NT2/D1 (cell line): ENCODE measurements around the gene CD300LG.

ENCODE experiments used
- DNase-seq: peaks from one replicate; pipeline ENCODE4 v3.0.0-alpha.2; 2011; ENCODE audit warnings: low read depth, low spot score
- H3K27me3 ChIP-seq: 2 replicates; pipeline ENCODE4 v1.6.0; 2011; ENCODE audit warnings: mild to moderate bottlenecking; ENCODE audit not compliant: insufficient read length, insufficient read depth
- H3K36me3 ChIP-seq: 2 replicates; pipeline ENCODE4 v1.6.1; 2011; ENCODE audit warnings: mild to moderate bottlenecking, low read length, mixed read lengths; ENCODE audit not compliant: insufficient read depth, insufficient read length
- H3K4me1 ChIP-seq: 2 replicates; pipeline ENCODE4 v1.5.1; 2011; ENCODE audit not compliant: insufficient read depth, insufficient read length
- H3K4me3 ChIP-seq: 2 replicates; pipeline ENCODE4 v1.5.1; 2011; ENCODE audit warnings: low read depth; ENCODE audit not compliant: insufficient read length
- H3K9ac ChIP-seq: 2 replicates; pipeline ENCODE4 v1.6.0; 2011; ENCODE audit warnings: low read depth; ENCODE audit not compliant: insufficient read length
- H3K9me3 ChIP-seq: 2 replicates; pipeline ENCODE4 v1.5.1; 2011; ENCODE audit warnings: mild to moderate bottlenecking, low read length; ENCODE audit not compliant: insufficient read depth
- SUZ12 ChIP-seq: IDR thresholded peaks from 2 replicates; pipeline ENCODE4 v1.6.1; 2011; ENCODE audit not compliant: insufficient read length, insufficient read depth; ENCODE audit errors: extremely low read depth
- YY1 ChIP-seq: IDR thresholded peaks from 2 replicates; pipeline ENCODE4 v1.6.1; 2011; ENCODE audit not compliant: insufficient read length, insufficient read depth
- ZNF274 ChIP-seq: IDR thresholded peaks from 2 replicates; pipeline ENCODE4 v1.6.1; 2011; ENCODE audit warnings: mild to moderate bottlenecking, low read depth, low read length

Gene CD300LG

DNA sequence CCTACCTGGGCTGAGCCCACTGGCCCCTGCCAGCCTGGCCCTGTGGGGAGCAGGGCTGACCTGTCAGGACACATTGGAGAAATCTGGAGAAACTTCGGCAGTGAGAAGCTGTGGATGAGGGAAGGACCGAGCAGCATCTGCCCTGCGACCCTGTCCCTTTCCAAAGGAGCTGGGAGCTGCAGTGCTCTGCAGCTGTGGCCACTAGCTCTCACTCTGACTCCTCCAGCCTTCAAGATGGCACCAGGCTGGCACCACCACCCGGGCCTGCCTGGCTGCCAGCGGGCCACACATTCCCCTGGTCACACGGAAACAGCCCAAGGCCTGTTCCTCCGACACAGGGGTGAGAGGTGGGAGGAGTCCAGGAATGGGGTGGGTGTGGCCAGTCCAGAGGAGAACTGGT lies 30.1 kb downstream of the CD300LG start:
- peaks cover 25% of the 10 kb centered on the region for H3K36me3 ChIP-seq
- H3K4me1 ChIP-seq: peaks cover 15% of the 10 kb centered on the region
- no peaks in the 10 kb centered on the region for H3K9me3 ChIP-seq
- no peak overlapping the region for H3K9ac ChIP-seq
- DNase-seq: no peak
- H3K4me3 ChIP-seq: no peak overlapping the region
- TF ChIP-seq ZNF274 (no peak), SUZ12 (no peak), YY1 (no peak)
- no peaks in the 10 kb centered on the region for H3K27me3 ChIP-seq

DNA sequence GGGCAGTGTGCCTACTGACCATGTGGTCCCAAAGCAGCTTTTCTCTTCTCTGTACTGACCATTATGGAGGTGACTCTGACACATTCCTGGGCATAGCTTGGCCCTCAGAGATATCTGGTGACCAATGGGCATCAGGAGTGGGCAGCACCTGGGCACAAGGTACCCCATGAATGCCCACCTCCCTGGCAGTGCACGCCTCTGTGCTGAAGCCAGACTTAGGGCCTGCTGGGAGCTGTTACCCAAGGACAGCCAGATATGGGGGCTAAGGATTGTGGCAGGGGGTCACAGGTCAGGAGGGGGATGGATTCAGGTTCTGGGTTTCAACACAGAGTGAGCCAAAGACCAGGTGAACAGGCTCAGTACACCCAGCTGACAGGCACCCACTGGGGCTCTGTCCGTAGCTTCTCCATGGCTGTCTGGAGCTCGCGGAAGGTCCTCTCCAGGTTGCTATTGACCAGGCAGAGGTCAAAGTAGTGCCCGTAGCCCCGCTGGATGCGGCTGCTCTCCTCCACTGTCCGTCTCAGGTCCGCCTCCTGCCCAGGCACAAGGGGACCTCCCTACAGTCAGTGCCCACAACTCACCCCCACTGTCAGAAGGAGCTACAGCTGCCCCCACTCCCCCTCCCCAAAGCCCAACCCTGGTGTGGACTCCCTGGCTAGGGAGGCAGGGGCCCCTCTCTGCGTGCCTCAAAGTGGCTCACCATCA lies 30.6 kb downstream of the CD300LG start:
- TF ChIP-seq YY1 (no peak), ZNF274 (no peak), SUZ12 (no peak)
- DNase-seq: no peak
- Histone ChIP-seq H3K9ac (no peak overlapping the region), H3K27me3 (no peaks in the 10 kb centered on the region), H3K4me1 (peaks cover 15% of the 10 kb centered on the region), H3K4me3 (no peak overlapping the region), H3K36me3 (peaks cover 27% of the 10 kb centered on the region), H3K9me3 (no peaks in the 10 kb centered on the region)

DNA sequence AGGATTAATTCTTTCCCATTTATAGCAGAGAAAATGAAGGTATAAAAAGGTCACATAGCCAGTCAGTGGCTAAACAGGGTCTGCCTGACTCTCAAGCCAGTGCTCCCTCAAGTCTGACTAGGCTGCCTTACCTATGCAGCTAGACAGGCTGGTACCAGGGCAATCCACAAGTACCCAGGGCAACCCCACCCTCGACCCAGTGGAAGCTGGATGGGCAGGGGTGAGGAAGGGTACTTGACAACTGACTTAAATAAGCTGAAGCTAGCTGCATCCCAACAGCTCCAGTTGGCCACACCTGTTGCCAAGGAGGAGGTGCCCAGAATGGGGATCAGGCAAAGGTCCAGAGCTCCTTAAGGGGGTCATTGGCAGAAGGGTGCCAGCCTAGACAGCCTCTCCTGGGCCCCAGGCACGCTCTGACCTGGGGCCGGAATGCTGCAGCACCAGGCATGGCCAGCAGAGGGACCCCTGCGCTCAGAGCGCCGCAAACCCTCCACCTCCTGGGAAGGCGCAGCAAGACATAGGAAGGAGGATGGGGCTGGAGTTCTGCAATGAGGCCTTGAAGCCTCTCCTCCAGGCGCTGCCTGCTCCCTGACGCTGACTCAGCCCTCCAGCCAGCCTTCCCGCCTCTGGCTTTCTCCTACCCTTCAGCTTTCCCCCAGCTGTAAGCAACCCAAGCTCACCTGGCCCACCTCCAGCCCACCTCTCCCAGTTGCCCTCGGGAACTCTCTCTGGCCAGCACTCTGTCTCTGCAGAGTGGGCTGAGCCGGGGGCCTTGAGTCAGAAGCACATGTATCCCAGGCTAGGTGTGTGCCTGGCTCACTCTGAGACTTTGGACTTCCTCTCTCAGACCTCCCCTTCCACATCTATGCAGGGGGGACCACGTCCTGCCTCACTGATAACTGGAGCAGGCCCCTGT lies 31.5 kb downstream of the CD300LG start:
- H3K4me3 ChIP-seq: no peak overlapping the region
- H3K4me1 ChIP-seq: peaks cover 15% of the 10 kb centered on the region
- peaks cover 27% of the 10 kb centered on the region for H3K36me3 ChIP-seq
- no peak for TF ChIP-seq YY1
- TF ChIP-seq ZNF274: no peak
- TF ChIP-seq SUZ12: no peak
- no peaks in the 10 kb centered on the region for H3K27me3 ChIP-seq
- peak; percentile 68 for DNase-seq
- H3K9me3 ChIP-seq: no peaks in the 10 kb centered on the region
- H3K9ac ChIP-seq: peak overlapping the region; percentile 58

DNA sequence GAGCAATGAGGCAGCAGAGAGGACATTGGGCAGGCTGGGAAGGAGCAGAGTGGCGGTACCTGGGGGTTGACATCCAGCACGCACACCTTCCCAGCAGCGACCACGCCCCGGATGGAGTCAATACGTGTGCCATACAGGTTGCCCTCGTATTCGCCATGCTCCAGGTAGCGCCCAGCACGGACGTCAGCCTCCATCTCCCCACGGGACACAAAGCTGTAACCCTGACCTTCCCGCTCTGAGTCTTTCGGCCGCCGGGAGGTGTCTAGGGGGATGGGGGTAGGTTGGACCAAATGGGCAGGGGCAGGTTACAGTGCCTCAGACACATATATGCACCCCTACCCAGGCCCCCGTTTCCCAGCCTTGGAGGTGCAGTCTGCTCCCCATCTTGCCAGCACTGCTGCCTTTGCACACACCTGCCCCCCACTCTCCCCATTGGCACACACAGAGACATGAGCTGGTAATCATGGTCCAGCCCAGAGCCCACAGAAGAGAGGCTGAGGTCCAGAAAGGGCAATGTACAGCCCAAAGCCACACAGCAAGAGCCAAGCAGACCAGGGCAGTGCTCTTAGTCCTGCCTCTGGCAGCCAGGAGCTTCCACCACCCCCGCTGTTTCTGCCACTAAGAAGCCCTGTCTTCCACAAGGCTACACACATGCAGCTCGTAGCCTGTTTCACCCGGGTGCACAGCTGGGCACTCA lies 32.9 kb downstream of the CD300LG start:
- Histone ChIP-seq H3K9me3 (no peaks in the 10 kb centered on the region), H3K36me3 (peaks cover 27% of the 10 kb centered on the region), H3K4me1 (peaks cover 15% of the 10 kb centered on the region), H3K4me3 (no peak overlapping the region), H3K27me3 (no peaks in the 10 kb centered on the region), H3K9ac (no peak overlapping the region)
- no peak for DNase-seq
- TF ChIP-seq YY1 (no peak), SUZ12 (no peak), ZNF274 (no peak)

DNA sequence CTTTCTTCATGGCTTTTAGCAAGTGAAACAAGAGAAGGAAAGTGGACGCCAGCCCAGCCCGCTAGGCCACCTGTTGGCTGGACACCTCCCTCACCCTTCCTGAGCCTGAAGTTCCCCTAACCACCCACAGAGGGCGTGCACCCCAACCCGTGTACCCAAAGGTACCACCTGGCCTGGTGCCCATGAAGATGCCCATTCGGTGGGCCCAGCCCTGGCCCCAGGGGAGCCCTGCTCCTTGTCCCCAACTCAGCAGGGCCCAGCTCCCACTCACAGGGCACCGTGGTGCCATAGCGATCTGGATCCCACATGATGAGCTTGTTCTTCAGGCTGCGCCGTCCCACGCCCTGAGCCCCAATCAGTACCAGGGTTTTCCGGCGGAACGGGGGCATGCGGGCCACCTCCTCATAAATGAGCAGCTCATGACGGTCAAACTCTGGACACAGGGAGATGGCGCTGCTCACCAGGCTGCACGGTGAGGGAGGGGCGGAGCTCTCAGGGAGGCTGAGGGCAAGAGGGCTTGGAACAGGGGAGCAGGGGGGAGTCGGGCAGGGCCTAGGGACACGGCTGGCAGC lies 33.5 kb downstream of the CD300LG start:
- Histone ChIP-seq H3K4me1 (peaks cover 15% of the 10 kb centered on the region), H3K4me3 (no peak overlapping the region), H3K9ac (no peak overlapping the region), H3K27me3 (no peaks in the 10 kb centered on the region), H3K9me3 (no peaks in the 10 kb centered on the region), H3K36me3 (peaks cover 27% of the 10 kb centered on the region)
- TF ChIP-seq YY1 (no peak), ZNF274 (no peak), SUZ12 (no peak)
- DNase-seq: no peak

DNA sequence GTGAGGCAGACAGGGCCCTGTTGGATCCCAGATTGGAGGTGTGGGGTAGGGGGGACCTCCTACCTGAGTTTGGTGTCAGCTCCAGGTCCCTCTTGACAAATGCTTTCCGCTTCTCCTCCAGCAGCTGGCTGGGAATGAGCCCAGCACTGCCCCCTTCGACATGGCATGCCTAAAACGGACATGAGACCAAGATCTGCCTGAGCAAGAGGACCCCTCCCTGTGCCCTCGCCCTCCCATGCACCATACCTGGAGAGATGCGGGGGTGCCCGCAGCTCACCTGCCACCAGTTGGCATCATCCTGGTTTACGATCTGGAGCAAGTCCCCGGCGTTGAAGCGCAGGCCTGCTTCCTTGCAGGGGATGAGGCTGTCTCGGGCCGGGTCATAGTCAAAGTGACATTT lies 34.2 kb downstream of the CD300LG start:
- DNase-seq: no peak
- peaks cover 27% of the 10 kb centered on the region for H3K36me3 ChIP-seq
- no peaks in the 10 kb centered on the region for H3K9me3 ChIP-seq
- H3K4me3 ChIP-seq: no peak overlapping the region
- no peak overlapping the region for H3K9ac ChIP-seq
- H3K4me1 ChIP-seq: peaks cover 15% of the 10 kb centered on the region
- no peak for TF ChIP-seq SUZ12
- no peak for TF ChIP-seq YY1
- TF ChIP-seq ZNF274: no peak
- H3K27me3 ChIP-seq: no peaks in the 10 kb centered on the region
